HG03280 (cell line): ENCODE data around the gene NOTCH3.

Source experiments
- ATAC-seq: cut with Tn5 transposase; IDR thresholded peaks from one replicate; pipeline ENCODE4 v1.9.1; 2021; ENCODE audit warnings: mild to moderate bottlenecking, moderate library complexity; ENCODE audit not compliant: unreplicated experiment

The NOTCH3 gene

DNA sequence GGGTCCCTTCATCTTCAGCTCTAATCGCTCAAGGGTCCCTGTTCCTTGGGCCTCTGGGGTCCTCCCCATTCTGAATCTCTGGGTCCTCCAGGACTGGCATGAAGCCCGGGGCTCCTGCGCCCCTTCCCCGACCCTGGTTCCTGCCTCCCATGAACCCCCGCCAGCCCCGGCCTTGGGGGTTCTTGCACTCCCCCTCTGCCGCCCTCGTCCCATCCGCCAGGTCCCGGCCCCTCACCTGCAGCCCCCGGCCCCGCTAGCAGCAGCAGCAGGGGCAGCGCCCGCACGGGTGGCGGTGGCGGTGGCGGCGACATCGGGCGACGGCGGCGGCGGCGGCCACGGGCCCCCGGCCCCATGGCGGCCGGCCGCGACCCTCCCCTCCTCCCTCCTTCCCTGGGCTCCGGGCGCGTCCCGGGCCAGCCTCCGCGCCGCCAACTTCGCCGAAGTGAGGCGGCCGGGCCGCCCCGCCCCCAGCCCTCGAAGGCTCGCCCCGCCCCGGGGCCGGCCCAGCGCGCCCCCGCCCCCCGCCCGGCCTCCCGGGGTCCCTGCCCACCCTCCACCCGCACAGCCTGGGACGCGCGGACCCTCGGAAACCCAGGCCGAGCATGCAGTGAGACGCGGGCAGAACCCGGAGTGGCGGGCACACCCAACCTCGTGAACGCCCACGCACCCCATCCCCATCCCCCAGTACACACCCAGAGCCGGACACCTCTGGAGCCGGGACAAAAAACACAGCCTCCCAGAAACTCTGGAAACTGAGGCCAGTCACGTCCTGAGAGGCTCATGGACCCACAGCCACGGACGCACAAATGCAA, at the start of gene NOTCH3:
Gene NOTCH3, minus strand, starts transcription at position 443 of the 812 bp plus-strand sequence. Its CDS starts 90 bp downstream, at position 353.
- no peak for ATAC-seq

DNA sequence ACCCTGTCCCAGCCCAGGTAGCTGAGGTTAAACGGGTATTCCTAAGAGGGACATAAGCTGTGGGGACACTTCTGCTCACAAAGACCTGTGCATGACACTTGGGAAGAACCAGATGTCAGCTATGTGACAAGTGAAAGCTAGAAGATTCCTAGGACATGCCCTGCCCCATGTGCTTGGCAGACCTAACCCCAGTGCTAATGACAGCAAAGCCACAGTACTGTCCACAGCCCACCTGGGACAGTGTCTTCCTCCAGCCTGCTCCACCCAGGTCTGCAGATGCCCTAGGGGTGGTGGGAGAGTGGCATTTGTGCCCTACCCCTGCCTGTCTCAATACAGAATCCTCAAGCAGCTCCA, 49.8 kb upstream of the NOTCH3 start:
- no peak for ATAC-seq

DNA sequence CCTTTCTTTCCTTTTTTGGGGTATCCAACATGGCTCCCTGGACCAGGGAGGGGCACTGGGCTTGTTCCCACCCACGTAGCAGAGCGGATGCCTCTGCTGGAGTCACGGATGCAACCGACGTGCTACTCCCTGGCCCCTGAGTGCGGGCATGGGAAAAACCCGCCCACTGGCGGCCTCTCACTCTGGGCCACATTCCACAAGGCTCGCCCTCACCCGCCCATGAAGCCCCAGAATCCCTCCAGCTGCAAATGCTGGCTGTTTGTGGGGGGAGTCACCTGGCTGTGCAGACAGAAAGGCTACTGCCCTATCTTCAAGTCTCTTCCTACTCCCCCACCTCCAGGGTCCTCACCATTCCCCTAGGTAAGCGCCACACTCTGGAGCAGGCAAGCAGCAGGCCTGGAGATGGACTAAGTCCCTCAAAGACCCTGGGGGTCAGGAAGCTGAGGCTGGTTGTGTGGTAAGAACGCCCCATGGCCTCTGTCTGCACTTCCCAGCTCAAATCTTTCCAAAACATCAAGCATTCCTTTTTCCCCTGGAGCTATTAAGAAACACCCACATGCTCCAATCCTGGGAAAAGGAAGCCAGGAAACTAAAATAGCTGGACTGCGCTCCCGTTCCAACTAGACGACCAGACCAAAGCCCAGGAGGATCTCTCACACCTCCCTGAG, 49.3 kb upstream of the NOTCH3 start:
- ATAC-seq = no peak

DNA sequence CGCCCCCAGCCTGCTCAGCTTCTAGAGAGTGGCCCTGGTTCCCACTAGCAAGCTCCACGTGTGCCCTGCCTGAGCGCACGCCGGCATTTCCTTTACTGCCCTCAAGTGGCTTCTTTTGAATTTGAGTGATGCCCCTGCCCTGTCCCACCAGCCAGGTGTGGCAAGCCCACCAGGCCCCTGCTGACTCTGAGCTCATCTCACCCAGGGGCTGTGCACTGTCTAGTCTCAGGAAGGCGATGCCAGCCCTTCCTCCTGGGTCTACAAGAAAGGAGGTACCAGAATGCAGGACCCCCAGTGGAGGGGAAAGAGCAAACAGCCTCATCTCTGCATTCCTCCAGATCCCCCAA, 48.7 kb upstream of the NOTCH3 start:
- no peak for ATAC-seq

DNA sequence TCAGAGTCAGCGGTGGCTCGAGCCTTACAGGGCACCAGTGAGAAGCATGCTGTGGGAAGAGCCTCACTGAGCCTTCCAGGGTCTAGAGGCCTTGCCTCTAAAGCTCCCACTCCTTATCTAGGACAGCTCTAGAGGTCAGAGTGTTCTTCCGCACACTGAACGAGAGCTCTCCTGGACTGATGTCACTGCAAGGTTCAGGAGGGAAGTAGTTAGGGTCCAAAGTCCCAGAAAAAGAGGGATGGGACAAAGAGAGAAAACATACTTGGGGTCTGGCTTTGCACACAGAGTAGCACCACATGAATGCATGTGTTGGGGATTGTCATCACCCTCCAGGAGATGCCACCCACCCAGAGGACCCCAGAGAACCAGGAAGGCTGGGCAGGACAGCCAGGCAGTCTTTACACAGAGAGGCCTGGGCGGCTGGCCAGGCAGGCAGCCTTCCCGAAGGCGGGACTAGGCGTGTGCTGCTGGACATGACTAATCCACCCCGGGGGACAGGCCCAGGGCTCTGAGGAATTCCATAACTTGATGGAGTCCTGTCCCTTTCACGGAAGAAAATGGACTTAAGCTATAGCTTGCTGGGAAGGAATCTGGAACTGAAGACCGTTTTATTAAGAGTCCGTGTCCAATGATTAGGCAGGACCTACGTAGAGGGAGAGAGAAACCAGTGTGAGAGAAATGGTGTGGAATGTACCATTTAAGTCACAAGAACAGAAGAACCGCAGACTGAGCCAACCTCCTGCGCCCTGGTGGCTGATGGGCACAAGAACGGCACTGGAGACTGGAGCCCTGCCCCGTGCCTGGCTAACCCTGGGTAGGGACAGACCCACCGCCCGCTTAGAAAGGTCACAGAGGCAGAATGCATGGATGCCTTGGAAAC, 48.1 kb upstream of the NOTCH3 start:
- ATAC-seq = no peak

DNA sequence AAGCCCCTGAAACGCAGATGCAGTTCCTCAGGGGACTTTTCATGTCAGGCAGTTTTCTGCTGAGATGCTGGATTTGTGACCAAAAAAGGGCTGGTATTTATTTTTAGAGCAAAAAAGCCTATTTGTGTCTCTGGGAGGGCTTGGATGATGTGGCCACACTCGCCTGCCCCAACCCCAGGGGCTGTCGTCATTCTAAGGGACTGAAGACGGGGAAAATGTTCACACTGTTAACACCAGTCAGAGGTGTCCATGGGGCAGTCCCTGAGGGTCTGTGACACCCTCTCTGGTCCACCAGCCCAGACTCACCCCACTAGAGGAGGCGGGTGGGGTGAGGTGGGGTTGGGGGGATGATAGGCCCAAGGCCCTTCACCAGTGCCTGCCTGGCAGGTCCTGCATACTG, 47.3 kb upstream of the NOTCH3 start:
- no peak for ATAC-seq

DNA sequence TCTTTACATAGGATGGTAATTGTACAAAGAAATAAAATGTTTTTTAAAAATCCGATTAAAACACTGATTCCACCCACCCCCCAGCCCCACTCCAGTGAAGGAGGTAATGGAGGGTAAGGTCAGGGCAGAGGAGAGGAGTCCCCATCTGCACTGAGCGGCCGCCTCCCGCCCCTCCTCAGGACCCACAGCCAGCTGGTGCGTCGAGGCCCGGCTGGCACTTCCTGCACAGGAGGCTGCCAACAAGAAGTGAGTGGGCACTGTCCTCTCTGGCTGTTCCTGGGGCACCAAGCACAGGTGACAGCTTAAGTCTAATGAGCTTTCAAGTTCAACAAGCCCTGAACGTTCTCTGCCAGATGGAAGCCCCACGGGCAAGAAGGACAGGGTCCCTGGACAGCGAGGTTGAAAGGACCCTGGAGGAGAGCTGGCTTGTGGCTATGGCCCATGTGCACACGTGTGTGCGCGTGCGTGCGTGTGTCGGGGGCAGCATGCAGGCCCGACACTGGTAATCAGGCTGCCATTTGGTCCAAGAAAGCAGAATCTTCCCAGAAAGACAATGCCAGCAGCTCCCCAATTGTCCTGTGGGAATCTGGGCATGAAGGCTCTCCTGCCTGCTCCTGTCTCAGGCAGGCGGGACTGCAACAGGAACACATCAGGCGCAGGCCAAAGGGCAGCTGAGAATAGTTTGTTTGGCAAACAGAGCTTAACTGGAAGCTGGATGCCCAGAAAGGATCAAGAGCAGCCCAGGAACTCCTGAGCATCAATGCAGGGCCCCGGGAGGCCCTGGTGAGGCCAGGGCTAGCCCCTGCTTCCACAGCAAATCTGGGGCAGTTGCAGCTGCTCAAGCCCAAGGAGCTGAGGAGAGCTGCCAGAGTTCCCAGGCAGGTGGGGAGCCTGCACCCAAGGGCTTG, 46.6 kb upstream of the NOTCH3 start:
- ATAC-seq = no peak

DNA sequence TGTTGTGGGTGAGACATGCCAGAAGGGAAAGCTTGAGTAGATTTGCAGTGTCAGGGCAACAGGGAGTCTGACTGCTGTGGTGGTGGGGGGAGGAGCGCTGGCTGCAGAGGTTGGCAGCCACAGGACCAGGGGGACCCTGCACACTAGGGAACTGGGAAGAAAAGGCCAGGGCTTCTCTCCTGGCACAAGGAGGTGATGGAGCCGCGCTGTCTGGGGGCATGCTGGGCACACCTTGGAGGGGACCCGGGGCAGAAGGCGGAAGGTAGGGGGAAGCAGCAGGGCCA, 45.3 kb upstream of the NOTCH3 start:
- no peak for ATAC-seq

DNA sequence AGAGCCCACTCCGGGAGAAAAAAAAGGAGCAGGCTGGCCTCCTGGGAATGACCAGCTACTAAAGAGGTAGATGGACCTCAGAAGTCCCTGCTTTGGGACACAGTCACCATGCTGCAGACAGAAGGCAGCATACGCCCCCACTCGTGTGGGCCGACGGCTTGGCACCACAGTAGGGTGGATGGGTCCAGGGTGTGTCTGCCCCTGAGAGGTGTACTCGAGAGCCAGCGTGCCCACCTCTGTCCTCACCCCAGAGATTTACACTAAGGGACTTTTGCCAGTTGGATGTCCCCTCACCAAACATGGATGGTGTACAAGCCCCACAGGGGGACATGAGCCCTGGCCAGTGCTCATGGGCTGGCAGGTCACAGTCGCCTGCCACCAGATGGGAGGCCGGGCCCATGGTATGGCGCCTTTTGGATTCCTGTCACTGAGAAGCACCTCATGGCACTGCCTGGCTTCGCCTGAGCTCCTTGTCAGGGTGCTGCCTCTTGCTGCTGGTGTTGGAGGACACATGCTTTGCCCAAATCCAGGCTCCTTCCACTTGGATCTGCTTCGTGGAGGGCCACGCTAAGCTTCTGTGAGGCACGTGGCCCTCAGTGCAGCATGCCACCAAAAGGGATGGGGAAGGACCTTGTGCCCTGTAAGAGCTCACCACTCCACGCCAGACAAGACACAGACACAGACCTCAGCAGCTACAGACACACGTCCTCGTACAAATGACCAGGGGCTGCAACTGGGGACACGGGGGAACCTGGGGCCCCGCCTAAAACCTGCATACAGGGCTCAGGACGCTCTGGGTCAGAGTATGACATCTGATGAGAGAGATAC, 44.8 kb upstream of the NOTCH3 start:
- ATAC-seq = no peak

DNA sequence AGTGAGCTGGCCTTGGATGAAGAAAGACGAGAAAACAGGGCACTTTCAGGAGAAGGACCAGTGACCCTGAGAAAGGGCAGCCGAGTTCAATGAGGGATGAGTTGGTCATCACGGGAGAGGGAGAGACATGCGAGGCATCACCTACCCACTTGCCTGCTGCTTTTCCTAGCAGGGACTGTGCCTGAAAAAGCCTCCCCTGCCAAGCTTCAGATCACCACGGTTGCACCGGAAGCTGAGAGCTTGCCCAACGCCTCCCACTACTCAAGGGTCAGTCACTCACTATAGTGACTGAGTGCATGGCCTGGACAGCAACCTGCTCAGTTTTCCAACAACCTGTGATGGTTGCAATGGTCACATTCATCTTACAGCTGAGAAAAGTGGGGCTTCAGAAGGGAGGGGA, 44.0 kb upstream of the NOTCH3 start:
- no peak for ATAC-seq

DNA sequence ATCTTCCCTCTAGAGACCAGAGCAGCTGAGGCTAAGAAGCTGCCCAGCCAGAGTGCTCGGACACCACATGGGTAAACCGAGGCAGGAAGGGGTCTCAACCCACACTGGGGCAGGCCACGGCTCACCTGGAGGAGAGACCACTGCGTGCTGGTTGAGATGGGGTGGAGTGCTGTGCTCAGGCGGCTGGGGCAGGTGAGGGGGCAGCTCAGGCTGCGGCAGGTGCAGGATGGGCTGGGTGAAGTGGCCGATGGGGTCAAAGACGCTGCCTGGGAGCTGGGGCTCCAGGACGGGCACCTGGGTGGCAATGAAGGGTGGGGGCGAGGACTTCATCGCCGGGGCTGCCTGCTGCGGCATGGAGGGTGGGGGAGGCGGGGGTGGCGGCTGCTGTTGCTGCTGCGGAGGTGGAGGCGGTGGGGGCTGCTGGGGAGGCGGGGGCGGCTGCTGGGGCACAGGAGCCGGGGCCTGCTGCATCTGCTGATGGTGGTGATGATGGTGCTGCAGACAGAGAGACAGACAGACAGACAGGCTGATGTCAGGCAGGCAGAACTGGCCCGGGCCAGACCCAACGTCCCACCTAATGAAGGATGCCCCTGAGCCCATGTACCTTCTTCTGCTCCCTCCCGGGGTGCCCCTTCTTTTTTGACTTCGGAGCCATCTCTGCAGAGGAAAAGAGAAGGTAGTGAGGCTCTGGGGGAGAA, 43.5 kb upstream of the NOTCH3 start:
- ATAC-seq = no peak

DNA sequence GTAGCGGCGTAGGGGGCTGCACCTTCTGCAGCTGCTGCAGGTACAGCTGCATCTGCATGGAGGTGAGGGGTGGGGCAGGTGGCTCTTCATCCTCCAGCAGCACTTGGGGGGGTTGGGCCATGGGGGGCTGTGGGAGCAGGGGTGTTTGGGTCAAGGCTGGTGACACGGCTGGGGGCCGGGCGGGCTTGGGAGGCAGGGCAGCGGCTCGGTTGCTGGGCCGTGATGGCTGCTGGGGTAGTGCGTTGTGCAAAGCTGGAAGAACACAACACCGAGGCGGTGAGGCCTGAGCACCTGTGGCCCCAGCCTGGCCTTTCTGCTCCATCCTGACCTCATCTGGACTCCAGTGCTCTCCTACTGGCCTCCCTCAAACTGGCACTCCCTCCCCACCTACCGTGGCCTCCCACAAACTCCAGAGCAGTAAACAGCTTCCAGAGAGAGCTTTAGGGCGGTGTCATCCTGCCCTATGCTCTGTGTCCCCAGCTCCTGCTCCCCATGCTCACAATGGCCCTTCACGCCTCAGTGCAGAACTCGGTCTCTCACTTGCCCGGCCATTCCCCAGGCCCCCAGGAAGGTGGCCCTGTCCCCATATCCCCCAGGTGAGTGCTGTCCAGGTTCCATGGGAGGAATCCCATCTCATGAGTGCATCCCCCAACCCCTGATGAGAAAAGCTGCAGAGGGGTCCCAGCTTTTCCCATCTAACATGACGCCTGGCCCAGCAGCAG, 42.6 kb upstream of the NOTCH3 start:
- no peak for ATAC-seq

DNA sequence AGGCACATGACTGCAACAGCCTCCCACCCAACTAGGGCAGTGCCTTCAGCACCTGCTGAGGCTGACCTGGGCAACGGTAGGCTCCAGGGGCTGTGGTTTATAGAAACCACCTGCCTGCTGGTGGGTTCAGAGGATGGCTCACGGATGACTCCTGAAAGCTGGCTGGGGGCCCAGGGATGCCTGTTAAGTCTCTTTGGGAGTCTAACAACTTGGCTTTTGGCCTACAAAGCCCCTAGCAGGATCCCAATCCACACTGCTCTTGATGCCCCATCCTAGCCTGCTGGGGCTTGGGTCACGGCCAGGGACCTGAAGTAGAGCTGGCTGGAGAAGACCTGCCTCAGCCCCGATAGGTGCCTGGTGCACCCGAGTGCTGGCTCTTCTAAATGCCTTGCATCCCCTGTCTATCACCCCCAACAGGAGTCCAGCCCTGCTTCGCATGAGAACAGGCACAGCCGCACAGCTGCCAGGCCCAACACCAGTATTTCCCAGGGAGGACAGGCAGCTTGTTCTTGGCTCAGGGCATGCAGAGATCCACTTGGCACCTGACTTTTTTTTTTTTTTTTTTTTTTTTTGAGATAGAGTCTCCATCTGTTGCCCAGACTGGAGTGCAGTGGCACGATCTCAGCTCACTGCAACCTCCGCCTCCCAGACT, 40.6 kb upstream of the NOTCH3 start:
- ATAC-seq = no peak

DNA sequence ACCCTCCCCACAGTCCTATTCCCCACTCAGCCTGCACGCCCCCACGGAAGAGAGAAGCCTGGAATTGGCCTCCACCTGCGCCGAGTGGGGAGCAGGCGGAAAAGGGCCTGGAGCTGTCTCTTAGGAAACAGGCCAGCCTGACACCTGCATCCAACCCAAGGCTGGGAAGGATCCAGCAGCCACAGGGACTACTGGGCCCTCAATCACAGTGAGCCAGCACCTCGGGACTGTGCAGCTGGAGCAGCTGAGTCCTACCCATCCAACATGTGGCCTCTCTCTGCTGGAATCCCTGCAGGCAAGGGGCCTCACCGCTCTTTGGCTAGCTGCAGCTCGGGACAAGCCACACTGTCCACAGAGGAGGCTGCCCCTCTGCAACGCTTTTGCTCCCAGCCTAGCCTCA, 39.7 kb upstream of the NOTCH3 start:
- ATAC-seq = no peak

DNA sequence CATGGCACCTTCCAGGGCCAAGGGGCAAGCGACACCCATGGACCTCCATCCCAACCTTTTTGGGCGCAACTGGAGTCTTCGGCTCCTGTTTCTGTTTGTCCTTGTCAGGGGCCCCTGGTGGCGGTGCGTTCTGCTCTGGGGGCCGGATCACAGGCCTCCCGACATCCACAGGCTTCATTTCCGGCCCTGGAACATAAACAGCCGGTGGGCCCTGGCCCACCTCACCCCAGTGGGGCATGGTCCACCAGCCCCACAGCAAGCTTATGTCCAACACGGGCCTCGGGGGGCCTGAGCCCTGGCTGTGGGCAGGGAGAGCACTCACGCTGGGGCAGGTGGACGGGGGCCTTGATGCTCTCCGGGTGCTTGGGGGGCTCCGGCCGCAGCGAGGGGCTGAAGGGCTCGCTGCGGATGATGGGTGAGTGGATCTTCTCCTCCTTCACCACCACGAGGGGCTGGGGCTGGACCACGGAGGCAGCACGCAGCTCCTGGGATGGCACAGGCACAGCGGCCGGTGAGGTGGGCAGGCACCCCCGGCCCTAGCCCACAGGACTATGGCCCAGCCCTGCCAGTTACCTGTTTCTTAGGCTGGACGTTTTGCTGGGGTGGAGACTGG, 38.6 kb upstream of the NOTCH3 start:
- ATAC-seq = no peak

DNA sequence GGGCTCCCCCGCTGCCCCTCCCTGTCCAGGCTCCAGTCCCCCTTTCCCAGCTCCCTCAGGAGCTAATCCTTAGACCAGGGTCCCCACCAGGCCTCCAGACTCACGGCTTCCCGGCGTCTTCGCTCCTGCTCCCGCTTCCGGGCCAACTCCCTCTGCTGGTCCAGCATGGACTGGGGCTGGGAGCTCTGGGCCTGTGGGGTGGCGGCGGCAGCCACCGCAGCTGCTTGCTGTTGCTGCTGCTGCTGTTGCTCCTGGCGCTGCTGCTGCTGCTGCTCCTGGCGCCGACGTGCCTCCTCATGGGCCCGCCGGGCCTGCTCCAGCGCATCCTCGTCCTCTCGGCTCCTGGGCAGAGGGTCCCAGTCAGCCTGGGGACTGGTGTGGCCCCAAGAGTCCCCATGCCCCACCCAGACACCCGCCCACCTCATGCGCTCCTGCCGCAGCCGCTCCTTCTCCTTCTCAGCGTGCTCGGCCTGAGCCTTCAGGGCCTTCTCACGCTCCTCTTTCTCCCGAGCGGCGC, 37.9 kb upstream of the NOTCH3 start:
- no peak for ATAC-seq

DNA sequence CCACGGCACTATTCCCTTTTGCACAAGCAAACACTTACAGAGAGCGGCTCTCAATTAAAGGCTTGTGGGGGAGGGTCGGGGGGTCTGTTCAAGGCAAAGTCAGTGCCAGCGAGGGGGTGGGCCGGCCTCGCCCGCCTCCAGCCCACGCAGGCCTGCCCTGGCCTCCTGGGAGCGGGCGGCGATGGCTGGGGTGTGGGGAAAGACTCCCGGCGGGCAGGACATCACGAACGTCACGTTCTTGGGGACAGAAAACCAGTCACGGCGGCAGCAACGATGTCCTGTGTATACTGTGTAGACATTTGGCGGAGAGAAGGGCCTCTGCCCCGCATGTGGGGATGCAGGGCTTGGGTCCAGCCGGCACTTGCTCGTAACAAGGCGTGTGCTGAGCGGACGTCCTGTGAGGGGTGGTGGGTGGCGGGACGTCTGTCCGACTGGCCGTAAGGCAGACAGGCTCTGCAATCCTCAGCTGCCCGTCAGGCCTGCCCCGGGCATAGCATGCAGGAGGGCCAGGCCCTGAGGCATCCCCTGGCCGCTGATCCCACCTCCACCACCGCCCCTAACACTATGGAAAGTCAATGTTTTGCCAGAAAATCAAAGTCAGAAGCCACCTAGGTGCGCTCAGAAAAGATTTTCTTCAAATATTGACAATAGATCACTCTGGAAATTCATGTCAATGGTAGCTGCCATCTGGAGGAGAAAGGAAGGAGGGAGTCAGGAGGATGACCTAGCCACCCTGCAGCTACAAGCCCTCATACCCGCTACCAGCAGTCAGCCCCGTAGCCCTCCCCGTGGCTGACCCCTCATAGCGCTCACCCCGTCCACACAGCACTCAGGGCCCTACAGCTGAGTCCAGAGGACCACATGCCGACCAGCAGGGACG, 37.2 kb upstream of the NOTCH3 start:
- no peak for ATAC-seq
